ENCODE data around the gene GLA.

Gene GLA

GRCh38 chrX:101407748-101408531 lies at the start of gene GLA, which contains the start of gene HNRNPH2:
TSS of gene GLA (minus strand) at chrX:101407925. CDS start at chrX:101407903, 22 bp downstream.
TSS of gene HNRNPH2 (plus strand) at chrX:101408222. CDS start at chrX:101411989, 3,767 bp downstream.
- TF ChIP-seq CTCF (IDR thresholded peaks at IDR 0.05; ENCODE audit: control insufficient read depth, extremely low read depth, insufficient read depth) = no peak
- peak within 1 kb of the TSS; percentile 73 for H3K4me3 ChIP-seq (ENCODE audit: low read depth, low read length)
- peak; percentile 99 for DNase-seq (ENCODE audit: low read depth)

- H3K4me3 ChIP-seq (ENCODE audit: low read depth, low read length) = no peak overlapping the region
- no peak for TF ChIP-seq CTCF (IDR thresholded peaks at IDR 0.05; ENCODE audit: control insufficient read depth, extremely low read depth, insufficient read depth)
- DNase-seq (ENCODE audit: low read depth) = no peak
Measured at GRCh38 chrX:101452056-101452455, 44.3 kb upstream of the GLA start.

GRCh38 chrX:101450961-101451360 lies 43.2 kb upstream of the GLA start:
- no peak overlapping the region for H3K4me3 ChIP-seq (ENCODE audit: low read depth, low read length)
- no peak for TF ChIP-seq CTCF (IDR thresholded peaks at IDR 0.05; ENCODE audit: control insufficient read depth, extremely low read depth, insufficient read depth)
- DNase-seq (ENCODE audit: low read depth) = no peak

GRCh38 chrX:101450085-101450484 lies 42.4 kb upstream of the GLA start:
- TF ChIP-seq CTCF (IDR thresholded peaks at IDR 0.05; ENCODE audit: control insufficient read depth, extremely low read depth, insufficient read depth) = no peak
- no peak for DNase-seq (ENCODE audit: low read depth)
- H3K4me3 ChIP-seq (ENCODE audit: low read depth, low read length) = no peak overlapping the region

GRCh38 chrX:101449279-101449678 lies 41.6 kb upstream of the GLA start:
- no peak for DNase-seq (ENCODE audit: low read depth)
- no peak for TF ChIP-seq CTCF (IDR thresholded peaks at IDR 0.05; ENCODE audit: control insufficient read depth, extremely low read depth, insufficient read depth)
- no peak overlapping the region for H3K4me3 ChIP-seq (ENCODE audit: low read depth, low read length)

- TF ChIP-seq CTCF (IDR thresholded peaks at IDR 0.05; ENCODE audit: control insufficient read depth, extremely low read depth, insufficient read depth) = no peak
- H3K4me3 ChIP-seq (ENCODE audit: low read depth, low read length) = no peak overlapping the region
- no peak for DNase-seq (ENCODE audit: low read depth)
Measured at GRCh38 chrX:101442085-101442484, 34.4 kb upstream of the GLA start.
